Pancreas (tissue), 10 donors: Measurements from ENCODE around the gene MAP2K5. TPM values are rescaled to one million over a fixed set of nuclear protein-coding genes. Genes with fewer than 3 reads are reported as not detected.

Experiments
- ATAC-seq, 4 donors: fragments of 200-7000 bp; cut with Tn5 transposase; one replicate each; pipeline versions ENCODE4 v1.8.0 to v1.9.1; 2020; ENCODE audit warnings: mild to moderate bottlenecking in 4 of 4, moderate library complexity in 4 of 4
- DNase-seq, 6 donors: peaks; one replicate each; pipeline ENCODE4 v3.0.0-alpha.2; 2020
- FAIRE-seq: peaks from 2 replicates; lab custom pipeline; 2012; peaks lifted over from hg19 to GRCh38; lab: Jason Lieb, UNC
- H3K27ac ChIP-seq, 4 donors: fragments of 200-600 bp; sonication (generic); 1 replicate in 3 of 4; 2 replicates in 1 of 4; pipeline versions ENCODE4 v1.5.0 to v1.8.0; 2020
- H3K27me3 ChIP-seq, 4 donors: fragments of 200-600 bp; one replicate each; pipeline ENCODE4 v1.8.0; 2021
- H3K36me3 ChIP-seq, 3 donors: fragments of 200-600 bp; sonication (generic) in 1 of 3; one replicate each; pipeline versions ENCODE4 v1.5.0 to v1.8.0; 2020 to 2021
- H3K4me1 ChIP-seq, 3 donors: fragments of 200-600 bp; one replicate each; pipeline ENCODE4 v1.8.0; 2021
- H3K4me3 ChIP-seq, 4 donors: fragments of 200-600 bp; sonication (generic) in 2 of 4; one replicate each; pipeline versions ENCODE4 v1.5.0 to v1.8.0; 2020 to 2021
- H3K9me3 ChIP-seq, 4 donors: fragments of 200-600 bp; one replicate each; pipeline ENCODE4 v1.8.0; 2021
- CTCF ChIP-seq, 4 donors: fragments of 200-600 bp; sonication (generic) in 3 of 4; IDR thresholded peaks; one replicate each; pipeline versions ENCODE4 v1.5.0 to v1.8.0; 2021; ENCODE audit warnings: antibody characterized with exemption in 4 of 4
- WGBS, 2 donors: extraction: QIAGEN DNeasy Blood & Tissue Kit; methylation state at CpG; one replicate each; pipeline ENCODE4 v1.1.7; 2013; 5-methylcytosine and 5-hydroxymethylcytosine counted together
- intact Hi-C, 3 donors: fragments of 100-400 bp; cut with DNase I; formaldehyde crosslinking; loops; one replicate each; pipeline versions ENCODE4 v1.11.1 to v1.14.2; 2022
- polyA plus RNA-seq, 2 donors: library from polyadenylated mRNA; stranded (reverse); fragments of 200-250 nt; gene quantifications; one replicate each; pipeline ENCODE4 v1.2.3, GENCODE V29; 2013
- total RNA-seq, 6 donors: library from RNA; stranded (reverse); fragmentation: NEBNext Ultra II Directional in 4 of 6; extraction: Animal tissue kit (Norgen Biotek cat#: 25700) in 4 of 6; gene quantifications; one replicate each; pipeline versions ENCODE4 v1.2.1 to v1.2.4, GENCODE V29; 2021 to 2023
- donor health status: healthy with polysubstance abuse.
- donor health status: DM: no; HTN: no; CAD: no; lungs with moderate emphysema.
- donor health status: DM: no; HTN: no; CAD: no.
- donor health status: control.
- donor health status: control.
- donor health status: Bipolar disorder and iron deficiency.
- donor health status: DM: yes; HTN: yes; CAD: no.
- donor health status: DM: no; HTN: no; CAD: no.
- donor health status: DM: no; HTN: no; CAD: no.
- donor health status: DM: yes; HTN: yes; CAD: no.

The MAP2K5 gene
- total and polyA plus RNA-seq, 8 donors = 5.5 to 14.8 (median 10.0) TPM

GRCh38 chr15:67836477-67836876 is 294.0 kb downstream of the MAP2K5 start:
- WGBS, 2 donors = 35 to 37% methylated on average over 8 of the region's 8 CpGs
- Histone ChIP-seq H3K4me3 (peak overlapping the region in 1 of 4 donors; percentile 43), H3K36me3 (no peaks in the 10 kb centered on the region), H3K27me3 (peaks cover 0 to 15% (median 0%) of the 10 kb centered on the region in 4 donors), H3K9me3 (no peaks in the 10 kb centered on the region), H3K27ac (no peak overlapping the region), H3K4me1 (peaks cover 0 to 21% (median 10%) of the 10 kb centered on the region in 3 donors)
- peak; percentile 69 to 80 (median 74) for TF ChIP-seq CTCF (IDR thresholded peaks at IDR 0.05)
- no peak for ATAC-seq
- no peak for FAIRE-seq
- intact Hi-C loops = loop anchor here in 2 of 3 donors (5.0 to 10.0 kb wide), 2 partner anchors 372 to 889 kb away; no protein-coding TSS in a partner anchor
- peak in 3 of 6 donors; percentile 35 to 62 (median 60) for DNase-seq

DNA sequence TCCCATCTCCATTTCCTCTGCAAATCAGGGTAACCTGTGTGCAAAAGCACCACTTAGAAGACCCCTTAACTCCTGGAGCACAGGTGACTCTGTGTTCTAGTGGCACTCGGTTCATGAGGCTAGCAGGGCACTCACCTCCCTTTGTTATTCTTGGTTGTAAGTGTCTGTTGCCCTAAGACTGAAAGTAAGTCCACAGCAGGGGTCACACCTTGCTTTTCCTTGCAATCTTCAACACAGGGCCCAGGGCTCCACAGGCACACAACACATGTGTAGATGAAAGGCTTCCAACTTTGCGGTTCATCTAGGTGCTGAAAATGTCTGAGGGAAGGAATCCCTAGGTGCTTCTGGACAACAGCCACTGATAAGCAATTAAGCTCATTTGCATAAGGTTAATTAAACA is 294.5 kb downstream of the MAP2K5 start:
- H3K4me3 ChIP-seq = no peak overlapping the region
- WGBS, 2 donors = 57 to 63% methylated on average over 2 of the region's 2 CpGs
- H3K27ac ChIP-seq = no peak overlapping the region
- H3K36me3 ChIP-seq = no peaks in the 10 kb centered on the region
- intact Hi-C loops = loop anchor here in 2 of 3 donors (5.0 to 10.0 kb wide), 2 partner anchors 372 to 890 kb away; no protein-coding TSS in a partner anchor
- no peaks in the 10 kb centered on the region for H3K9me3 ChIP-seq
- FAIRE-seq = no peak
- DNase-seq = no peak
- no peak for TF ChIP-seq CTCF (IDR thresholded peaks at IDR 0.05)
- peaks cover 0 to 22% (median 12%) of the 10 kb centered on the region in 3 donors for H3K4me1 ChIP-seq
- peaks cover 0 to 14% (median 0%) of the 10 kb centered on the region in 4 donors for H3K27me3 ChIP-seq
- ATAC-seq = no peak

- peaks cover 0 to 19% (median 8%) of the 10 kb centered on the region in 3 donors for H3K4me1 ChIP-seq
- ATAC-seq = peak; percentile 38 to 52 (median 44)
These were observed 296.4 kb downstream of the MAP2K5 start for GRCh38 chr15:67838789-67839332.

DNA sequence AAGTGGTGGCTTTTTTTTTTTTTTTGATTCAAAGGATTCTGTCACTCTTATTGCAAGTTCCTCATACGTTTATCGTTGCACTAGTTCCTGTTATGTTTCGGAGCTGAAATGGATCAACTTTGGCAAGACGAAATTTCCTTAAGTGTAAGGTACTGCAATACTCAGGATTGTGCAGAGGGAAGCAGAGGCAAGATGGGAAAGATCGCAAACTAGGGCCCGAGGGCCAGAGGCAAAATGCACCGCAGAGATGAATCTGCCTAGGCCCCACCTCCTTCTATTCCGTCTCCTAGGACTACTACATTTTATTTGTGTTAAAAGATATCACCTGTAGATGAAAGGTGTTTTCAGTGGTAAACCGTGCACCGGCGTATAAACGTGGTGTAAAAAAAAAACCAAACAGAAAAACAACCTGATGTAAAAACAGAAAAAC is 297.0 kb downstream of the MAP2K5 start:
- 5 to 7% methylated on average over 12 of the region's 12 CpGs for WGBS, 2 donors
- TF ChIP-seq CTCF (IDR thresholded peaks at IDR 0.05) = no peak
- peak overlapping the region; percentile 13 to 99 (median 96) for H3K27ac ChIP-seq
- peaks cover 0 to 19% (median 4%) of the 10 kb centered on the region in 3 donors for H3K4me1 ChIP-seq
- H3K27me3 ChIP-seq = no peaks in the 10 kb centered on the region
- intact Hi-C loops = loop anchor here in 2 of 3 donors (5.0 to 10.0 kb wide), 2 partner anchors 375 to 892 kb away; no protein-coding TSS in a partner anchor
- no peaks in the 10 kb centered on the region for H3K9me3 ChIP-seq
- ATAC-seq = peak; percentile 19 to 29 (median 24)
- peak in 1 of 6 donors; percentile 23 for DNase-seq
- H3K4me3 ChIP-seq = peak overlapping the region in 2 of 4 donors; percentile 92 to 95
- no peaks in the 10 kb centered on the region for H3K36me3 ChIP-seq
- FAIRE-seq = no peak

More at GRCh38 chr15:67838789-67839332, 296.4 kb downstream of the MAP2K5 start:
- 26 to 27% methylated on average over 25 of the region's 25 CpGs for WGBS, 2 donors
- no peaks in the 10 kb centered on the region for H3K9me3 ChIP-seq
- H3K4me3 ChIP-seq = peak overlapping the region in 2 of 4 donors; percentile 92 to 95
- no peak for TF ChIP-seq CTCF (IDR thresholded peaks at IDR 0.05)
- DNase-seq (peak; percentile 58 to 87 (median 72)), FAIRE-seq (no peak)
- intact Hi-C loops = loop anchor here in 2 of 3 donors (5.0 to 10.0 kb wide), 2 partner anchors 374 to 892 kb away; no protein-coding TSS in a partner anchor
- no peaks in the 10 kb centered on the region for H3K36me3 ChIP-seq
- H3K27ac ChIP-seq = peak overlapping the region; percentile 13 to 99 (median 60)
- H3K27me3 ChIP-seq = peaks cover 0 to under 1% (median 0%) of the 10 kb centered on the region in 4 donors
